Ovary (tissue), 3 donors: Measurements from ENCODE around the gene NAMPT.

ENCODE experiments used
- CTCF ChIP-seq, 3 donors: fragments of 450-650 bp in 2 of 3; fragments of 200-600 bp in 1 of 3; IDR thresholded peaks; one replicate each; pipeline versions ENCODE4 v1.5.1 to v1.8.0; 2016 to 2022; ENCODE audit warnings: antibody characterized with exemption in 3 of 3, mild to moderate bottlenecking in 1 of 3
- POLR2A ChIP-seq: fragments of 450-650 bp; IDR thresholded peaks from one replicate; pipeline ENCODE4 v1.6.1; 2017; ENCODE audit warnings: antibody characterized with exemption, mild to moderate bottlenecking, moderate library complexity
- donor health status: DM: no; HTN: no; CAD: no.

GRCh38 chr7:106291247-106291646, 6.5 kb upstream of the NAMPT start:
- TF ChIP-seq CTCF (IDR thresholded peaks at IDR 0.05) (no peak), POLR2A (no peak)
